NOMO-1 treated with dmso at 0.1 percent for 144 hours (cell line): ENCODE data around the gene HTR2B.
"Not testable (repeated sequence)": the region's sequence is repeated elsewhere in the genome, so short reads cannot be mapped to it uniquely, and the experiment has no call there.

Experiments used
- DNase-seq: peaks from one replicate; lab custom pipeline; 2025; ENCODE audit not compliant: unreplicated experiment; lab: John Stamatoyannopoulos, UW

HTR2B gene

GRCh38 chr2:231124838-231125568 is at the start of gene HTR2B:
TSS of gene HTR2B (minus strand) at chr2:231125042. CDS start at chr2:231123764, 1,278 bp downstream.
- DNase-seq: no peak

- no peak for DNase-seq
These were observed 49.4 kb upstream of the HTR2B start for GRCh38 chr2:231174211-231174651.

GRCh38 chr2:231172025-231172424 is 47.2 kb upstream of the HTR2B start:
- DNase-seq: no peak

- DNase-seq: no peak
These were observed 45.2 kb upstream of the HTR2B start for GRCh38 chr2:231170055-231170454.

GRCh38 chr2:231169488-231169887 is 44.6 kb upstream of the HTR2B start:
- no peak for DNase-seq

GRCh38 chr2:231168460-231169139 is 43.8 kb upstream of the HTR2B start:
- DNase-seq: no peak

GRCh38 chr2:231167745-231168459 is 43.1 kb upstream of the HTR2B start:
- DNase-seq: no peak

- no peak for DNase-seq
These were observed 38.7 kb upstream of the HTR2B start for GRCh38 chr2:231163414-231164095.

- no peak for DNase-seq
These were observed 38.2 kb upstream of the HTR2B start for GRCh38 chr2:231163011-231163410.

- DNase-seq: no peak
These were observed 37.1 kb upstream of the HTR2B start for GRCh38 chr2:231161877-231162329.

- no peak for DNase-seq
These were observed 36.5 kb upstream of the HTR2B start for GRCh38 chr2:231161252-231161839.

GRCh38 chr2:231160701-231161100 is 35.9 kb upstream of the HTR2B start:
- no peak for DNase-seq

GRCh38 chr2:231159306-231159705 is 34.5 kb upstream of the HTR2B start:
- DNase-seq: no peak

GRCh38 chr2:231152800-231153557 is 28.1 kb upstream of the HTR2B start:
- DNase-seq: no peak

GRCh38 chr2:231146665-231147064 is 21.8 kb upstream of the HTR2B start:
- no peak for DNase-seq

- no peak for DNase-seq
These were observed 20.1 kb upstream of the HTR2B start for GRCh38 chr2:231144896-231145295.

- DNase-seq: not testable (repeated sequence)
These were observed 16.0 kb upstream of the HTR2B start for GRCh38 chr2:231140808-231141207.

GRCh38 chr2:231139796-231140195 is 15.0 kb upstream of the HTR2B start:
- DNase-seq: no peak

- no peak for DNase-seq
These were observed 13.9 kb upstream of the HTR2B start for GRCh38 chr2:231138699-231139098.
